ENCODE results near the gene KLF17. TPM values are rescaled to one million over a fixed set of nuclear protein-coding genes. Genes with fewer than 3 reads are reported as not detected.

Gene KLF17
- total and polyA plus RNA-seq, 4 donors = not detected

DNA sequence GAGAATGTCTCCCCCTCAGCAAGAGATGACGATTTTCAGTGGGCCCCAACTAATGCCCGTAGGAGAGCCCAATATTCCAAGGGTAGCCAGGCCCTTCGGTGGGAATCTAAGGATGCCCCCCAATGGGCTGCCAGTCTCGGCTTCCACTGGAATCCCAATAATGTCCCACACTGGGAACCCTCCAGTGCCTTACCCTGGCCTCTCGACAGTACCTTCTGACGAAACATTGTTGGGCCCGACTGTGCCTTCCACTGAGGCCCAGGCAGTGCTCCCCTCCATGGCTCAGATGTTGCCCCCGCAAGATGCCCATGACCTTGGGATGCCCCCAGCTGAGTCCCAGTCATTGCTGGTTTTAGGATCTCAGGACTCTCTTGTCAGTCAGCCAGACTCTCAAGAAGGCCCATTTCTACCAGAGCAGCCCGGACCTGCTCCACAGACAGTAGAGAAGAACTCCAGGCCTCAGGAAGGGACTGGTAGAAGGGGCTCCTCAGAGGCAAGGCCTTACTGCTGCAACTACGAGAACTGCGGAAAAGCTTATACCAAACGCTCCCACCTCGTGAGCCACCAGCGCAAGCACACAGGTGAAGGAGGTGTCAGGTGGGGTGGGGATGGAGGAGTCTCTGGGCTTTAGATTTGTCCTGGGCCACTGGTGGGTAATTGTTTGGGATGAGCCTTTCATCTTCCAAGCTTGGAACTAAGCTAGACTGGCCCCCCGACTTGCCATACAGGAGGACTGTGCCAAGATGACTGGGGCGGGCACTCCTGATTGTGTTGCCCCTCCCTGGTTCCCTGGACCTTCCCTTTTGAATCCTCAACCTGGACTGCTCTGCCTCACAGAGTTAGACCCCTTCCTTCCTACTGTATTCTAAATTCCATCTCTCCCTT is 11.2 kb downstream of the KLF17 start:
- no peak for DNase-seq (ENCODE audit: low spot score)
- no peaks in the 10 kb centered on the region for H3K36me3 ChIP-seq (ENCODE audit: control insufficient read depth in 4 of 4, insufficient read depth in 3 of 4, low read depth in 1 of 4, low read length in 3 of 4)
- no peaks in the 10 kb centered on the region for H3K4me1 ChIP-seq (ENCODE audit: control insufficient read depth in 4 of 4, insufficient read depth in 4 of 4, low read length in 3 of 4)
- no peak overlapping the region for H3K9ac ChIP-seq (ENCODE audit: low read depth in 1 of 2, low read length in 2 of 2)
- TF ChIP-seq TAF1 (conservative IDR thresholded peaks at IDR 0.05) = no peak
- no peak for TF ChIP-seq EGR1 (IDR thresholded peaks at IDR 0.05; ENCODE audit: low read depth in 2 of 2)
- no peak for TF ChIP-seq ATF3 (IDR thresholded peaks at IDR 0.05)
- no peak for TF ChIP-seq SP1 (IDR thresholded peaks at IDR 0.05)
- TF ChIP-seq JUND (IDR thresholded peaks at IDR 0.05) = no peak
- TF ChIP-seq, protein P1, sequence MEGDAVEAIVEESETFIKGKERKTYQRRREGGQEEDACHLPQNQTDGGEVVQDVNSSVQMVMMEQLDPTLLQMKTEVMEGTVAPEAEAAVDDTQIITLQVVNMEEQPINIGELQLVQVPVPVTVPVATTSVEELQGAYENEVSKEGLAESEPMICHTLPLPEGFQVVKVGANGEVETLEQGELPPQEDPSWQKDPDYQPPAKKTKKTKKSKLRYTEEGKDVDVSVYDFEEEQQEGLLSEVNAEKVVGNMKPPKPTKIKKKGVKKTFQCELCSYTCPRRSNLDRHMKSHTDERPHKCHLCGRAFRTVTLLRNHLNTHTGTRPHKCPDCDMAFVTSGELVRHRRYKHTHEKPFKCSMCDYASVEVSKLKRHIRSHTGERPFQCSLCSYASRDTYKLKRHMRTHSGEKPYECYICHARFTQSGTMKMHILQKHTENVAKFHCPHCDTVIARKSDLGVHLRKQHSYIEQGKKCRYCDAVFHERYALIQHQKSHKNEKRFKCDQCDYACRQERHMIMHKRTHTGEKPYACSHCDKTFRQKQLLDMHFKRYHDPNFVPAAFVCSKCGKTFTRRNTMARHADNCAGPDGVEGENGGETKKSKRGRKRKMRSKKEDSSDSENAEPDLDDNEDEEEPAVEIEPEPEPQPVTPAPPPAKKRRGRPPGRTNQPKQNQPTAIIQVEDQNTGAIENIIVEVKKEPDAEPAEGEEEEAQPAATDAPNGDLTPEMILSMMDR (IDR thresholded peaks at IDR 0.05; ENCODE audit: low read depth, low read length, missing input control) = no peak
- no peak for TF ChIP-seq RAD21 (IDR thresholded peaks at IDR 0.05)
- TF ChIP-seq ZBTB33 (IDR thresholded peaks at IDR 0.05) = no peak
- no peak for TF ChIP-seq HNF4G (IDR thresholded peaks at IDR 0.05)
- TF ChIP-seq REST (IDR thresholded peaks at IDR 0.05) = no peak
- no peak for TF ChIP-seq GABPA (IDR thresholded peaks at IDR 0.05 in 1 of 2, conservative IDR thresholded peaks at IDR 0.05 in 1 of 2)
- no peak for TF ChIP-seq RXRA (IDR thresholded peaks at IDR 0.05)
- no peak for TF ChIP-seq MAX (IDR thresholded peaks at IDR 0.05)
- no peak for TF ChIP-seq NR2F2 (IDR thresholded peaks at IDR 0.05)
- no peak for TF ChIP-seq FOXA2 (IDR thresholded peaks at IDR 0.05)
- no peak for TF ChIP-seq HNF4A (conservative IDR thresholded peaks at IDR 0.05)
- no peak for TF ChIP-seq YY1 (IDR thresholded peaks at IDR 0.05)
- TF ChIP-seq FOXA1 (IDR thresholded peaks at IDR 0.05) = no peak
- H3K27me3 ChIP-seq (ENCODE audit: control insufficient read depth in 4 of 4, insufficient read depth in 4 of 4, low read length in 3 of 4) = no peaks in the 10 kb centered on the region
- no peak overlapping the region for H3K4me3 ChIP-seq (ENCODE audit: low read depth in 1 of 3, low read length in 3 of 3)
- no peaks in the 10 kb centered on the region for H3K9me3 ChIP-seq (ENCODE audit: control insufficient read depth in 4 of 4, low read length in 3 of 4)
- WGBS = 91% methylated on average over 16 of the region's 16 CpGs
- H3K27ac ChIP-seq (ENCODE audit: low read depth in 1 of 2, low read length in 2 of 2) = no peak overlapping the region
